NCI-H748 (cell line): ENCODE measurements around the gene HADHA.
A peak's percentile ranks its signal among the peaks of the same experiment; 100 is the strongest.

ENCODE experiments used
- DNase-seq: peaks from one replicate; lab custom pipeline; 2025; ENCODE audit not compliant: unreplicated experiment; lab: John Stamatoyannopoulos, UW

HADHA gene

DNA sequence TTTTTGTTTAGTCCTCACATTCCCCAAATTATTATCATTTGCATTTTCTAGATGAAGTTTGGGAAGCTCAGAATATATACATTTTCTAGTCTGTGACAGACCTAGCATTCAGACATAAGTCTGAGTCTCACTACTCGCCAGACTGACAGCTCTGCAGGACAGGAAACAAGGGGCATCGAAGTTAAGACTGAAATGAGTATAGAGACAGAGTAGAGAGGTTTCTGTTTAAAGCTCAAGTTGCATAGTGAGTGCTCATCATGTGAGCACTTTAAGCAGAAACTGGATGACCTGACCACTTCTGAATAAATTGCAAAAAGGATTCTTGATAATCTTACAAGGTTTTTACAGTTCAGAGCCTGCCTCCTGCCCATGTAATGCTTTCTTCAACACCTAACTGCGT, 1.4 kb upstream of the HADHA start:
- no peak for DNase-seq

GRCh38 chr2:26245231-26245732, 850 bp upstream of the HADHA start:
- peak; percentile 46 for DNase-seq

- DNase-seq, result peak; percentile 39
Measured at GRCh38 chr2:26243470-26244308, 743 bp downstream of the HADHA start.

- DNase-seq, result no peak
Measured at GRCh38 chr2:26241928-26242436, 2.5 kb downstream of the HADHA start.

- no peak for DNase-seq
Measured at GRCh38 chr2:26238311-26238958, 6.0 kb downstream of the HADHA start.

DNA sequence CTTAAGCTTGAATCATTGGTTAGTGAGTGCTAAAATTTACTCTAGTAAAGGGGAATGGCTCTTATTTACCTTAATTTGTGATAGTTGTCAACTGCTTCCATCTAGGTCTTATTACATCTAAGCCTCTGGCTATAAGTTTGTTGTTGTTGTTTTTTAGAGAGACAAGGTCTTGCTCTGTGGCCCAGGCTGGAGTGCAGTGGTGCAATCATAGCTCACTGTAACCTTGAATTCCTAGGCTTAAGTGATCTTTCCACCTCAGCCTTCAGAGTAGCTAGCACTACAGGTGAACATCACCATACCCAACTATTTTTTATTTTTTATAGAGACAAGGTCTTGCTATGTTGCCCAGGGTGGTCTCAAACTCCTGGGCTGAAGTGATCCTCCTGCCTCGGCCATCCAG, 6.6 kb downstream of the HADHA start:
- no peak for DNase-seq

DNA sequence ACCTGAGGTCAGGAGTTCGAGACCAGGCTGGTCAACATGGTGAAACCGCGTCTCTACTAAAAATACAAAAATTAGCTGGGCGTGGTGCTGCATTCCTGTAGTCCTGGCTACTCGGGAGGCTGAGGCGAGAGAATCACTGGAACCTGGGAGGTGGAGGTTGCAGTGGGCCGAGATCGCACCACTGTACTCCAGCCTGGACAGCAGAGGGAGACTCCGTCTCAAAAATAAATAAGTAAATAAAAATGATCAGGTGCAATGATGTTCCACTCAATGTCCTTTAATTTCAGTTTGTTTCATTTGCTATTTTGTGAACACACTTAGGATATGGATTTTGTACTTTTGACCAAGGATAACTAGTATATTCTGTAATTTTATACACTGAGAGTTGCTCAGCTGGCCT, 9.3 kb downstream of the HADHA start:
- no peak for DNase-seq

GRCh38 chr2:26230806-26231205, 13.6 kb downstream of the HADHA start:
- DNase-seq, result no peak

GRCh38 chr2:26229595-26229994, 14.8 kb downstream of the HADHA start:
- no peak for DNase-seq

DNA sequence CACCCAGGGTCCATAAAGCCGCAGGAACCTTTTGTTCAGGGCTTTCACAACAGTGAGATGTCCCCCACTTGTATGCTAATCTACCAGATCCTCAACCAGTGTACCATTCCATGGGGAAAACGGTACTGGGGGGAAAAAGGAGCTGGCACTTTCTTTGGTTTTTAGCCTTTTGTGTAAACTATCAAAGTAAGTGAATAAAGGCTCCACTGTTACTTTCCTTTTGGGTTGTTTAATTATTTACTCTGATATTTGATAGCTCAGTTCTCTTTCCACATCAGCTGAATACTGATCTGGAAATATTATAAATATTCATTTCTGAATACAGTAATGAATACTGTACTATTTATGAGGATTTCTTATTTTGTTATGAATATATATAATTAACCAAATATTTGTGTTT, 20.3 kb downstream of the HADHA start:
- no peak for DNase-seq

DNA sequence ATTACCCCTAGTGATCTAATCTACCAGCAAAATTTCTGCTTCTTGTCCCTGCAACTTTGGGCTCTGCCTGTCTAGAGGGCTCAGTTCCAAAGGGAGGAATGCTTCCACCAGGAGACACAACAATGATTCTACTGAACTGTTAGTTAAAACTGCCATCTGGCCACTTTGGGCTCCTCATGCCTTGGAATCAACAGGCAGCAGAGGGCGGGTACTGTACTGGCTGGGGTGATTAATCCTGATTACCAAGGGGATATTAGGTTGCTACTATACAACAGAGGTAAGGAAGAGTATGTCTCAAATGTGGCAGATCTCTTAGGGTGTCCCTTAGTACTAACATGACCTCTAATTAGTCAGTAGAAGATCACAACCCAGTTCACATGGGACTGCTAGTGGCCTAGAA, 21.4 kb downstream of the HADHA start:
- DNase-seq, result no peak

DNA sequence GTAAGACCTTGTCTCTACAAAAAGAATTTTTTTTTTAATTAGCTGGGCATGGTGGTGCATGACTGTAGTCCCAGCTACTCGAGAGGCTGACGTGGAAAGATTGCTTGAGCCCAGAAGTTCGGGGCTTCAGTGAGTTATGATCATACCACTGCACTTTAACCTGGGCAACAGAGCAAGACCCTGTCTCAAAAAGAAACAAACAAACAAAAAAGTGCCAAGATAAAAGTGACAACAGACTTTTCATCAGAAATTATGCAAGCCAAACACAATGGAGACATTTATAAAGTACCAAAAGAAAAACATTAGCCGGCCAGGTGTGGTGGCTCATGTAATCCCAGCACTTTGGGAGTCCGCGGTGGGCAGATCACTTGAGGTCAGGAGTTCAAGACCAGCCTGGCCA, 26.7 kb downstream of the HADHA start:
- DNase-seq, result no peak

DNA sequence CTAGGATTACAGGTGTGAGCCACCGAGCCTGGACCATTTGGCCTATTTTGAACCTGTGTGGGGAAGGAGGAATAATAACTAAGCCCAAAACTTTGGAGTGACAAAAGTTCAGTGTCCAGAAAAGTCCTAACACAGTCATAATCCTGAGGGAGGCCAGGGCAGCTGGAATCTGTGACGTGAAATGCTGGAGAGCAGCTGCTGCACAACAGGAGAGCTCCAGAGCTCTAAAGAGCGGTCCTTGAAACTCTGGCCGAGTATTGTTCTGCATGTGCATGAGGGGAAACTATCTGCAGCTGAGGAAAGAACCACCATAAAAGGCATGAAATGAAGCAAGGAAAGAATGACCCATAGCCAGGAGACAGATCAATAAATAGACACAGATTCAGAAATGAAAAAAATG, 27.8 kb downstream of the HADHA start:
- no peak for DNase-seq

GRCh38 chr2:26215833-26216232, 28.6 kb downstream of the HADHA start:
- no peak for DNase-seq

DNA sequence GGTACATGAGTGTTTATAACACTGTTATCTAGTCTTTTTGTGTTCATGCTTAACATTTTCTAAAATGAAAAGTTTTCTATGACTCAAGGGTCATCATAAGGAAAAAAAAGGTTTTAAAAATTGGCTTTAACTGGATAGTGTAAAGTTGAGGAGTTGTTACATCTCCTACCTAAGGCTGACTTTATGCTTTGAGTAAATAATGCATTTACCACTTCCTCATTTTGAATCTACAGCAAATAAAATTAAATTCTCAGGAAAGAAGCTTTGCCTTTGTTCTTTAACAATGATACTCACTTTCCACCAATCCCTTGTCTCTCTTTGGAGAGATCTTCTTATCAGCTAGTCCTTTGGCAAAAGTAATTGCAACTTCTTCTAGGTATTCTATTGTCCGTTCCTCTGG, 29.7 kb downstream of the HADHA start:
- DNase-seq, result no peak

DNA sequence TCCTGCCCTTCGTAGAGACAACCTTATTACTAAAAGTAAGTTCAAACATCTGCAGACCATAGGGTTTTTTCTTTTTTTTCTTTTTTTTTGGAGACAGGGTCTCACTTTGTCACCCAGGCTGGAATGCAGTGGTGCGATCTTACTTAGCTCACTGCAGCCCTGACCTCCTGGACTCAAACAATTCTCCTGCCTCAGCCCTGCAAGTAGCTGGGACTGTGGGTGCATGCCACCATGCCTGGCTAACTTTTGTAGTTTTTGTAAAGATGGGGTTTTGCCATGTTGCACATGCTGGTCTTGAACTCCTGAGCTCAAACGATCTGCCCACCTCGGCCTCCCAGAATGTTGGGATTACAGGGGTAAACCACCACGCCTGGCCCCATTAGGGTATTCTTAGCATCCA, 32.4 kb downstream of the HADHA start:
- no peak for DNase-seq

GRCh38 chr2:26203906-26204305, 40.5 kb downstream of the HADHA start:
- no peak for DNase-seq

- DNase-seq, result no peak
Measured at GRCh38 chr2:26202981-26203490, 41.4 kb downstream of the HADHA start.

DNA sequence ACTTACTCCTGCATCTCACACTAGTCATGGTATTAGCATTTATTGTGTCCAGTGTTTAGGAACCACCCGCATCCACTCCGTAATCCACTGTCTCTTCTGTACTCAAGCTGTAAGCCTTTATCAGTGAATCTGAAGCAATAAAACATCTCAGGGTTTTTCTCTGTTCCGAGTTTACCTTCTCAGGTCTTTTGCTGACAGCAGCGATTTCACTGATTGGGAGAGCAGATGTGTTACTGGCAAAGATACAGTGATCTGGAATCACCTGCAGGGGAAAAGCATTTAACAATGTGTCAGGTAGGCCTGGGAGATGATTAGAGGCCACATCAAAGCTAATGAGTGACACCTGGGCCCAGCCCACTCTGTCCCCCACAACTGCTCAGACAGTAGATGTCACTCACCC, 46.9 kb downstream of the HADHA start:
- no peak for DNase-seq

GRCh38 chr2:26196683-26197418, 47.6 kb downstream of the HADHA start:
- DNase-seq, result no peak
